Coronary artery (tissue), 2 donors: Measurements from ENCODE around the gene PCDH9.
A peak's percentile ranks its signal among the peaks of the same experiment; 100 is the strongest.

Experiments used
- DNase-seq: peaks from one replicate; pipeline ENCODE4 v3.0.0-alpha.2; 2017; ENCODE audit warnings: low spot score
- H3K27ac ChIP-seq, 2 donors: fragments of 200-600 bp; sonication (generic); one replicate each; pipeline ENCODE4 v1.5.1; 2016 to 2019
- H3K4me3 ChIP-seq: fragments of 200-600 bp; sonication (generic); 2 replicates; pipeline ENCODE4 v1.5.1; 2016; ENCODE audit warnings: mild to moderate bottlenecking, moderate library complexity
- CTCF ChIP-seq: fragments of 200-600 bp; sonication (generic); IDR thresholded peaks from one replicate; pipeline ENCODE4 v1.5.1; 2019; ENCODE audit warnings: antibody characterized with exemption

PCDH9 gene

GRCh38 chr13:66322936-66323335, 907.2 kb downstream of the PCDH9 start:
- no peak overlapping the region for H3K27ac ChIP-seq
- DNase-seq: no peak
- no peak for TF ChIP-seq CTCF
- no peak overlapping the region for H3K4me3 ChIP-seq

- no peak for TF ChIP-seq CTCF
- Histone ChIP-seq H3K4me3 (no peak overlapping the region), H3K27ac (no peak overlapping the region)
- no peak for DNase-seq
These were observed 907.9 kb downstream of the PCDH9 start for GRCh38 chr13:66322193-66322740.

GRCh38 chr13:66314911-66315310, 915.2 kb downstream of the PCDH9 start:
- H3K27ac ChIP-seq: no peak overlapping the region
- H3K4me3 ChIP-seq: no peak overlapping the region
- no peak for DNase-seq
- no peak for TF ChIP-seq CTCF

GRCh38 chr13:66313413-66313812, 916.7 kb downstream of the PCDH9 start:
- Histone ChIP-seq H3K27ac (no peak overlapping the region), H3K4me3 (no peak overlapping the region)
- TF ChIP-seq CTCF: no peak
- DNase-seq: no peak

GRCh38 chr13:66312312-66313087, 917.6 kb downstream of the PCDH9 start:
- DNase-seq: no peak
- TF ChIP-seq CTCF: no peak
- Histone ChIP-seq H3K27ac (no peak overlapping the region), H3K4me3 (peak overlapping the region; percentile 15)

- no peak for TF ChIP-seq CTCF
- no peak overlapping the region for H3K4me3 ChIP-seq
- no peak overlapping the region for H3K27ac ChIP-seq
- DNase-seq: no peak
These were observed 924.0 kb downstream of the PCDH9 start for GRCh38 chr13:66305961-66306617.
